CD4-positive, alpha-beta T cell treated with Interleukin-15 for 1 hour (primary cell): Measurements from ENCODE around the gene PGBD2.
"Not testable (repeated sequence)": the region's sequence is repeated elsewhere in the genome, so short reads cannot be mapped to it uniquely, and the experiment has no call there.

Experiments used
- DNase-seq: peaks from one replicate; pipeline ENCODE4 v3.0.0-alpha.2; 2020

PGBD2 gene

GRCh38 chr1:248927283-248927682 lies 21.2 kb downstream of the PGBD2 start:
- DNase-seq, result not testable (repeated sequence)

GRCh38 chr1:248928122-248928521 lies 22.1 kb downstream of the PGBD2 start:
- DNase-seq, result not testable (repeated sequence)

GRCh38 chr1:248930037-248930436 lies 24.0 kb downstream of the PGBD2 start:
- DNase-seq, result not testable (repeated sequence)

GRCh38 chr1:248938173-248938809 lies 32.3 kb downstream of the PGBD2 start:
- not testable (repeated sequence) for DNase-seq

GRCh38 chr1:248944134-248944999 lies 38.3 kb downstream of the PGBD2 start:
- not testable (repeated sequence) for DNase-seq

GRCh38 chr1:248945000-248945423 lies 39.0 kb downstream of the PGBD2 start:
- not testable (repeated sequence) for DNase-seq

- not testable (repeated sequence) for DNase-seq
Measured at GRCh38 chr1:248945453-248945852, 39.4 kb downstream of the PGBD2 start.

GRCh38 chr1:248945856-248946416 lies 39.9 kb downstream of the PGBD2 start:
- not testable (repeated sequence) for DNase-seq
